Fibroblast of villous mesenchyme (primary cell): ENCODE data around the gene PAM16. TPM values are rescaled to one million over a fixed set of nuclear protein-coding genes. Genes with fewer than 3 reads are reported as not detected.

Experiments used
- DNase-seq: peaks from one replicate; pipeline ENCODE4 v3.0.0-alpha.2; 2010; ENCODE audit warnings: low read depth
- H3K4me3 ChIP-seq: 2 replicates; pipeline ENCODE4 v1.5.1; 2011; ENCODE audit warnings: low read depth, mild to moderate bottlenecking, low read length
- total RNA-seq: library from RNA; depleted of rRNA; stranded (reverse); fragments of >200 nt; gene quantifications from 2 replicates; pipeline ENCODE4 v1.2.3, GENCODE V29; 2012
- TF ChIP-seq, protein P1 (sequence below): IDR thresholded peaks from 2 replicates; pipeline ENCODE4 v1.5.1; 2012; ENCODE audit warnings: low read depth, mild to moderate bottlenecking, low read length; ENCODE audit not compliant: insufficient read depth

Gene PAM16
- total RNA-seq, 1 donor, result 19.9 TPM

DNA sequence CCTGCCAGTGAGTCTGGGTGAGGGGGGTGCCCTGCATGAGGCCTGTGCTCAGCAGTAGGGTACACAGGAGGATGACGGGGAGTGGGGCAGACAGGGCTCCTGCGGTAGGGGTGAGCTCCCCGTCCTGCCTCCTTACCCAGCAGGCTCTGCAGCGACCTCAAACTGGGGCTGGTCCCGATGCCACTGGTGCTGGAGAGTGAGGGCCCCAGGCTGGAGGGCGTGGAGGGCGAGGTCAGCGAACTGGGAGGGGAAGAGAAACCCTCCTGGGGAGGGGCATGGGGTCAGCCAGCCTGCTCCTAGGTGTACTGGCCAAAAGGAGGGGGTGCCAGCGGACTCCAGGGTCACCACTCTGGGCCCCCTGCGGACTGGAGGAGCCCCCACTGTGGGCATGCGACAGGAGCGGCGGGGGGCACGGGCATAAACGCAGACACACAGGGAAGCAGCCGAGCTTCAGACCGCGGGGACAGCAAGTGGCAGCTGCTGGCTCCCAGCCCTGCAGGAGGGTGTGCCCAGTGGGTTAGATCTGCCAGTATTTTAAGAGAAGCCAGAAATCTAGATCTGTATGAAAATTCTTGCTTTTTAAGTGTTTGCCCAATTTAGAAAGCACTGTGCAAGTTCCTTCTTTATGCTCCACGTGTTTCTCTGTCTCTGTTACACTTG, 11.5 kb upstream of the PAM16 start:
- TF ChIP-seq, protein P1, sequence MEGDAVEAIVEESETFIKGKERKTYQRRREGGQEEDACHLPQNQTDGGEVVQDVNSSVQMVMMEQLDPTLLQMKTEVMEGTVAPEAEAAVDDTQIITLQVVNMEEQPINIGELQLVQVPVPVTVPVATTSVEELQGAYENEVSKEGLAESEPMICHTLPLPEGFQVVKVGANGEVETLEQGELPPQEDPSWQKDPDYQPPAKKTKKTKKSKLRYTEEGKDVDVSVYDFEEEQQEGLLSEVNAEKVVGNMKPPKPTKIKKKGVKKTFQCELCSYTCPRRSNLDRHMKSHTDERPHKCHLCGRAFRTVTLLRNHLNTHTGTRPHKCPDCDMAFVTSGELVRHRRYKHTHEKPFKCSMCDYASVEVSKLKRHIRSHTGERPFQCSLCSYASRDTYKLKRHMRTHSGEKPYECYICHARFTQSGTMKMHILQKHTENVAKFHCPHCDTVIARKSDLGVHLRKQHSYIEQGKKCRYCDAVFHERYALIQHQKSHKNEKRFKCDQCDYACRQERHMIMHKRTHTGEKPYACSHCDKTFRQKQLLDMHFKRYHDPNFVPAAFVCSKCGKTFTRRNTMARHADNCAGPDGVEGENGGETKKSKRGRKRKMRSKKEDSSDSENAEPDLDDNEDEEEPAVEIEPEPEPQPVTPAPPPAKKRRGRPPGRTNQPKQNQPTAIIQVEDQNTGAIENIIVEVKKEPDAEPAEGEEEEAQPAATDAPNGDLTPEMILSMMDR, result no peak
- DNase-seq, result no peak
- H3K4me3 ChIP-seq, result no peak overlapping the region

DNA sequence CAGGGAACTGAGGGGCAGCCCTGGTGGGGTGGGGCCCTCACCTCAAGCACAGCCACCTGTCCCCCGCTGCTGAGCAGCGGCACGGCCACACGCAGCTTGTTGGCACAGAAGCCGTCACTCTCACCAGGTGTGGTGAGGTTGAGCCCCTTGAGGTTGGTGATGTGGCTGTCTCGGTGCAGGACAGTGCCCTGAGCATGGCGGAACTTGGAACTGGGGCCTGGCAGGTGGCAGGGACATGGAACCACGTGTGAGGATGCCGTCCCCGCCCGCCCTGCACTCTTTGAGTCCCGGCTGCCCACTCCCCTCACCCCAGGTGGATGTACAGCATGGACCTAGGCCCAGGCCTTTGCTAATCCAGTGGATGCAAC, 10.8 kb upstream of the PAM16 start:
- H3K4me3 ChIP-seq, result no peak overlapping the region
- TF ChIP-seq, protein P1, result no peak
- no peak for DNase-seq

GRCh38 chr16:4361033-4361943, 10.2 kb upstream of the PAM16 start:
- TF ChIP-seq, protein P1, result no peak
- H3K4me3 ChIP-seq, result no peak overlapping the region
- no peak for DNase-seq

- DNase-seq, result no peak
- TF ChIP-seq, protein P1, result no peak
- H3K4me3 ChIP-seq, result no peak overlapping the region
These were observed 9.5 kb upstream of the PAM16 start for GRCh38 chr16:4360538-4361021.

- DNase-seq, result no peak
- TF ChIP-seq, protein P1, result no peak
- H3K4me3 ChIP-seq, result no peak overlapping the region
These were observed 8.8 kb upstream of the PAM16 start for GRCh38 chr16:4359914-4360313.

- TF ChIP-seq, protein P1, result peak; percentile 96
- no peak overlapping the region for H3K4me3 ChIP-seq
- DNase-seq, result peak; percentile 50
These were observed 7.9 kb upstream of the PAM16 start for GRCh38 chr16:4358831-4359561.
